ENCODE data around the gene DHRS7C.

- TF ChIP-seq CTCF (IDR thresholded peaks at IDR 0.05; ENCODE audit: borderline replicate concordance, extremely low read depth, low read length, poor library complexity, severe bottlenecking), result peak; percentile 43
- no peak for TF ChIP-seq EZH2 (IDR thresholded peaks at IDR 0.05; ENCODE audit: borderline replicate concordance, low read depth, low read length, severe bottlenecking)
These were observed 22.9 kb downstream of the DHRS7C start for GRCh38 chr17:9768381-9768934.
